ENCODE results near the gene TEX11. TPM values are rescaled to one million over a fixed set of nuclear protein-coding genes. Genes with fewer than 3 reads are reported as not detected.
"Not testable (repeated sequence)": the region's sequence is repeated elsewhere in the genome, so short reads cannot be mapped to it uniquely, and the experiment has no call there.

Gene TEX11
- total and polyA plus RNA-seq, 4 donors = 0.08 to 1.7 TPM; not detected in 2

GRCh38 chrX:70774223-70774622 is 134.3 kb downstream of the TEX11 start:
- no peaks in the 10 kb centered on the region for H3K27me3 ChIP-seq (ENCODE audit: control insufficient read depth, insufficient read depth, low read length)
- no CpG with 5 or more reads among the region's 2 CpGs for WGBS (ENCODE audit: insufficient coverage)

DNA sequence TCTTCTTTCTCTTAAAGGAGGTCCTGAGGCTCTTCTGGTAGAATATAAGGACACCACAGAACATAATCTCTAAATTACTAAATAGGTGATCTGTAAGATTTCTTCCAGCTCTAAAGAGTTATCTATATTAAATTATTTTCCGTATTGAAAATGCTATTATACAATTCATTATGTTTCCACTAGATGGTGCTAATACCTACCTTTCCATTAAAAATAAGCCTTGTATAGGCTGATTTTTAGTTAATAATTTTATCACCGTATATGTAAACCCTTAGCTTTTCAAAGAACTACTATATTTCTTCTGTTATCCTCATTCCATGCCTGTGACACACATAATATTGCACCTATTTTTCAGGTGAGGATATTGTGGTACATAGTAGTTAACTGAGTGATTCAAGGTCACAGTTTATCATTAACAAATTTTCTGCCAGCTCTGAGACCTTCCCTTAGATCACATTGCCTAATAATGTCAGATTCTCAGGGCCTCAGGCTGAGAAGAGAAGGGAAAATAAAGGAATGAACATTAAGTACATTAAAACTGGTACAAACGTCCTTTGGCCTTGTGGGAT is 138.8 kb downstream of the TEX11 start:
- no peak overlapping the region for H3K4me3 ChIP-seq (ENCODE audit: low read depth, low read length)
- H3K27ac ChIP-seq (ENCODE audit: low read depth, low read length) = no peak overlapping the region
- no CpG with 5 or more reads among the region's 3 CpGs for WGBS (ENCODE audit: insufficient coverage)

More at GRCh38 chrX:70774223-70774622, 134.3 kb downstream of the TEX11 start:
- no peak overlapping the region for H3K4me3 ChIP-seq (ENCODE audit: low read depth, low read length)
- no peaks in the 10 kb centered on the region for H3K4me1 ChIP-seq (ENCODE audit: control insufficient read depth, insufficient read depth, low read length)
- H3K9me3 ChIP-seq (ENCODE audit: control insufficient read depth, insufficient read depth, low read length) = no peaks in the 10 kb centered on the region
- no peak overlapping the region for H3K27ac ChIP-seq (ENCODE audit: low read depth, low read length)
- H3K36me3 ChIP-seq (ENCODE audit: control insufficient read depth, insufficient read depth, low read length) = no peaks in the 10 kb centered on the region
- DNase-seq (ENCODE audit: low read depth in 4 of 6, low spot score in 6 of 6) = no peak

DNA sequence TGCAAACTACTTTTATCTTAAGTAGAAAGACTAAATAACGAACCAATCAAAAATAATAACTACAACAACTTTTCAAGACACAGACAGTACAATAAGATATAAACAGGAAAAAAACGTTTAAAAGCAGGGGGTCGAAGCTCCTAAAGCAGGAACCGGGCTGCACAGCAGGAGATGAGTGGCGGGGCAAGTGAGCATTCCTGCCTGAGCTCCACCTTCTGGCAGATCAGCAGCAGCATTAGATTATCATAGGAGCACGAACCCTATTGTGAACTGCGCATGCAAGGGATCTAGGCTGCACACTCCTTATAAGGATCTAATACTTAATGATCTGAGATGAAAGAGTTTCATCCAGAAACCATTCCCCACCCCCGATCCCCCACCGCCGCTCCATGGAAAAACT is 146.2 kb downstream of the TEX11 start:
- 37% methylated on average over 6 of the region's 10 CpGs for WGBS (ENCODE audit: insufficient coverage)
- no peaks in the 10 kb centered on the region for H3K9me3 ChIP-seq (ENCODE audit: control insufficient read depth, insufficient read depth, low read length)
- no peak for DNase-seq (ENCODE audit: low read depth in 4 of 6, low spot score in 6 of 6)
- no peak overlapping the region for H3K27ac ChIP-seq (ENCODE audit: low read depth, low read length)
- no peak overlapping the region for H3K4me3 ChIP-seq (ENCODE audit: low read depth, low read length)
- no peaks in the 10 kb centered on the region for H3K27me3 ChIP-seq (ENCODE audit: control insufficient read depth, insufficient read depth, low read length)
- no peaks in the 10 kb centered on the region for H3K36me3 ChIP-seq (ENCODE audit: control insufficient read depth, insufficient read depth, low read length)
- no peaks in the 10 kb centered on the region for H3K4me1 ChIP-seq (ENCODE audit: control insufficient read depth, insufficient read depth, low read length)

More for the DNA sequence above, 138.8 kb downstream of the TEX11 start:
- H3K9me3 ChIP-seq (ENCODE audit: control insufficient read depth, insufficient read depth, low read length) = no peaks in the 10 kb centered on the region
- no peaks in the 10 kb centered on the region for H3K4me1 ChIP-seq (ENCODE audit: control insufficient read depth, insufficient read depth, low read length)
- peak in 2 of 6 donors; percentile 3 to 42 for DNase-seq (ENCODE audit: low read depth in 4 of 6, low spot score in 6 of 6)
- no peaks in the 10 kb centered on the region for H3K36me3 ChIP-seq (ENCODE audit: control insufficient read depth, insufficient read depth, low read length)
- H3K27me3 ChIP-seq (ENCODE audit: control insufficient read depth, insufficient read depth, low read length) = no peaks in the 10 kb centered on the region

- Histone ChIP-seq H3K27me3 (ENCODE audit: control insufficient read depth, insufficient read depth, low read length) (no peaks in the 10 kb centered on the region), H3K27ac (ENCODE audit: low read depth, low read length) (no peak overlapping the region), H3K9me3 (ENCODE audit: control insufficient read depth, insufficient read depth, low read length) (no peaks in the 10 kb centered on the region), H3K4me3 (ENCODE audit: low read depth, low read length) (no peak overlapping the region), H3K4me1 (ENCODE audit: control insufficient read depth, insufficient read depth, low read length) (no peaks in the 10 kb centered on the region), H3K36me3 (ENCODE audit: control insufficient read depth, insufficient read depth, low read length) (no peaks in the 10 kb centered on the region)
- WGBS (ENCODE audit: insufficient coverage) = 60% methylated on average over 12 of the region's 12 CpGs
- DNase-seq (ENCODE audit: low read depth in 4 of 6, low spot score in 6 of 6) = no peak
These were observed 152.7 kb downstream of the TEX11 start for GRCh38 chrX:70755850-70756249.

DNA sequence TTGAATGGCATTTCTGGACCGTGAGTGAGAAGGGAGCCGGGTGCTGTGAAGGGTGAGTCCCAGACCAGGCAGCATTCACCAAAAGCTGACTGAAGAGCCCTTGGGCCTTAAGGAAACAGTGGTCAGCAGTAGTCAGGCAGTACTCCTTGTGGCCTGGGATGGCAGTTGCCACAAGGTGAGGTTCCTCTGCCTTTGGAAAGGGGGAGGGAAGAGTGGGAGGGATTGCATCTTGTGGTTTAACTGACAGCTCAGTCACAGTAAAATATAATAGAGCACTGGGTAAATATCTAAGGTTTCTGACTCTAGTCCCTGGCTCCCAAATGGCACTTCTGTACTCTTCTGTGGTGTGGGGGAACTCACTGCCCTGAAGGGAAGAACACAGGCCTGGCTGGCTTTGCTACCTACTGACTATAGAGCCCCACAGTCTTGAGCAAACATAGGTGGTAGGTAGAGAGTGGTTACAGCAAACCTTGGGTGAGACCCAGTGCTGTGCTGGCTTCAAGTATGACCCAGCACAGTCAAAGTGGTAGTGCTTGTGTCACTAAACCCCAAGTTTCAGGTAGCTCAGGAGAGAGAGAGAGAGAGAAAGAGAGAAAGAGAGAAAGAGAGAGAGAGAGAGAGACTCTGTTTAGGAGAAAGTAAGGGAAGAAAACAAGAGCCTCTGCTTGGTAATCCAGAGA is 154.2 kb downstream of the TEX11 start:
- no peaks in the 10 kb centered on the region for H3K27me3 ChIP-seq (ENCODE audit: control insufficient read depth, insufficient read depth, low read length)
- no peak overlapping the region for H3K4me3 ChIP-seq (ENCODE audit: low read depth, low read length)
- H3K27ac ChIP-seq (ENCODE audit: low read depth, low read length) = no peak overlapping the region
- H3K36me3 ChIP-seq (ENCODE audit: control insufficient read depth, insufficient read depth, low read length) = no peaks in the 10 kb centered on the region
- WGBS (ENCODE audit: insufficient coverage) = 90% methylated on average over 2 of the region's 2 CpGs
- no peak for DNase-seq (ENCODE audit: low read depth in 4 of 6, low spot score in 6 of 6)
- no peaks in the 10 kb centered on the region for H3K4me1 ChIP-seq (ENCODE audit: control insufficient read depth, insufficient read depth, low read length)
- no peaks in the 10 kb centered on the region for H3K9me3 ChIP-seq (ENCODE audit: control insufficient read depth, insufficient read depth, low read length)

GRCh38 chrX:70733774-70734173 is 174.7 kb downstream of the TEX11 start:
- H3K4me3 ChIP-seq (ENCODE audit: low read depth, low read length); H3K4me1 ChIP-seq (ENCODE audit: control insufficient read depth, insufficient read depth, low read length); H3K27me3 ChIP-seq (ENCODE audit: control insufficient read depth, insufficient read depth, low read length); H3K36me3 ChIP-seq (ENCODE audit: control insufficient read depth, insufficient read depth, low read length); H3K27ac ChIP-seq (ENCODE audit: low read depth, low read length); H3K9me3 ChIP-seq (ENCODE audit: control insufficient read depth, insufficient read depth, low read length); DNase-seq (ENCODE audit: low read depth in 4 of 6, low spot score in 6 of 6): not testable (repeated sequence)
- WGBS (ENCODE audit: insufficient coverage) = no CpG with 5 or more reads among the region's 5 CpGs

- H3K4me1 ChIP-seq (ENCODE audit: control insufficient read depth, insufficient read depth, low read length); H3K4me3 ChIP-seq (ENCODE audit: low read depth, low read length); H3K27me3 ChIP-seq (ENCODE audit: control insufficient read depth, insufficient read depth, low read length); H3K27ac ChIP-seq (ENCODE audit: low read depth, low read length); H3K36me3 ChIP-seq (ENCODE audit: control insufficient read depth, insufficient read depth, low read length); H3K9me3 ChIP-seq (ENCODE audit: control insufficient read depth, insufficient read depth, low read length): not testable (repeated sequence)
- 80% methylated on average over 1 of the region's 1 CpG for WGBS (ENCODE audit: insufficient coverage)
- peak in 1 of 6 donors; percentile 54 for DNase-seq (ENCODE audit: low read depth in 4 of 6, low spot score in 6 of 6)
These were observed 180.6 kb downstream of the TEX11 start for GRCh38 chrX:70727961-70728360.

GRCh38 chrX:70720721-70721120 is 187.8 kb downstream of the TEX11 start:
- no peak overlapping the region for H3K4me3 ChIP-seq (ENCODE audit: low read depth, low read length)
- no peak for DNase-seq (ENCODE audit: low read depth in 4 of 6, low spot score in 6 of 6)
- no peaks in the 10 kb centered on the region for H3K4me1 ChIP-seq (ENCODE audit: control insufficient read depth, insufficient read depth, low read length)
- WGBS (ENCODE audit: insufficient coverage) = no CpG with 5 or more reads among the region's 2 CpGs
- H3K27me3 ChIP-seq (ENCODE audit: control insufficient read depth, insufficient read depth, low read length) = no peaks in the 10 kb centered on the region
- no peak overlapping the region for H3K27ac ChIP-seq (ENCODE audit: low read depth, low read length)
- no peaks in the 10 kb centered on the region for H3K36me3 ChIP-seq (ENCODE audit: control insufficient read depth, insufficient read depth, low read length)
- no peaks in the 10 kb centered on the region for H3K9me3 ChIP-seq (ENCODE audit: control insufficient read depth, insufficient read depth, low read length)

DNA sequence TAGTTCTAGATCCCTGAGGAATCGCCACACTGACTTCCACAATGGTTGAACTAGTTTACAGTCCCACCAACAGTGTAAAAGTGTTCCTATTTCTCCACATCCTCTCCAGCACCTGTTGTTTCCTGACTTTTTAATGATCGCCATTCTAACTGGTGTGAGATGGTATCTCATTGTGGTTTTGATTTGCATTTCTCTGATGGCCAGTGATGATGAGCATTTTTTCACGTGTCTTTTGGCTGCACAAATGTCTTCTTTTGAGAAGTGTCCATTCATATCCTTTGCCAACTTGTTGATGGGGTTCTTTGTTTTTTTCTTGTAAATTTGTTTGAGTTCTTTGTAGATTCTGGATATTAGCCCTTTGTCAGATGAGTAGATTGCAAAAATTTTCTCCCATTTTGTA is 197.2 kb downstream of the TEX11 start:
- not testable (repeated sequence) for H3K27ac ChIP-seq (ENCODE audit: low read depth, low read length); H3K4me1 ChIP-seq (ENCODE audit: control insufficient read depth, insufficient read depth, low read length); H3K4me3 ChIP-seq (ENCODE audit: low read depth, low read length); H3K27me3 ChIP-seq (ENCODE audit: control insufficient read depth, insufficient read depth, low read length); H3K36me3 ChIP-seq (ENCODE audit: control insufficient read depth, insufficient read depth, low read length); H3K9me3 ChIP-seq (ENCODE audit: control insufficient read depth, insufficient read depth, low read length); DNase-seq (ENCODE audit: low read depth in 4 of 6, low spot score in 6 of 6)
- WGBS (ENCODE audit: insufficient coverage) = no CpG with 5 or more reads among the region's 3 CpGs
